HAP-1 (cell line): ENCODE results near the gene KRTAP9-1.
"Not testable (repeated sequence)": the region's sequence is repeated elsewhere in the genome, so short reads cannot be mapped to it uniquely, and the experiment has no call there.

Experiments used
- DNase-seq, 2 experiments: peaks; one replicate each; pipeline ENCODE4 v3.0.0-alpha.2; 2016 to 2020; ENCODE audit warnings: low spot score in 2 of 2
- H3K27me3 ChIP-seq: fragments of 250-450 bp; sonication (Bioruptor Pico); 2 replicates; pipeline ENCODE4 v1.5.1; 2020; ENCODE audit warnings: low read depth, mild to moderate bottlenecking, moderate library complexity
- H3K36me3 ChIP-seq: fragments of 250-450 bp; sonication (Bioruptor Pico); replicated peaks from 2 replicates; pipeline ENCODE4 v1.5.1; 2020; ENCODE audit warnings: mild to moderate bottlenecking
- H3K4me1 ChIP-seq: fragments of 250-450 bp; sonication (Bioruptor Pico); 2 replicates; pipeline ENCODE4 v1.5.1; 2020; ENCODE audit warnings: mild to moderate bottlenecking
- H3K4me3 ChIP-seq: fragments of 250-450 bp; sonication (Bioruptor Pico); 2 replicates; pipeline ENCODE4 v1.5.1; 2020; ENCODE audit warnings: mild to moderate bottlenecking, moderate library complexity
- H3K9me3 ChIP-seq: fragments of 250-450 bp; sonication (Bioruptor Pico); 2 replicates; pipeline ENCODE4 v1.5.1; 2020; ENCODE audit warnings: mild to moderate bottlenecking, moderate library complexity
- in situ Hi-C: fragments of 300-500 bp; cut with MboI; formaldehyde crosslinking; loops from 3 replicates; pipeline ENCODE4 v1.14.3; 2020; ENCODE audit warnings: low sequenced_read_pairs, inconsistent platforms, mixed read lengths

The KRTAP9-1 gene

GRCh38 chr17:41199421-41200078 lies 9.9 kb downstream of the KRTAP9-1 start:
- no peaks in the 10 kb centered on the region for H3K36me3 ChIP-seq
- in situ Hi-C loops = no loop called here
- H3K9me3 ChIP-seq = no peaks in the 10 kb centered on the region
- no peaks in the 10 kb centered on the region for H3K27me3 ChIP-seq
- H3K4me1 ChIP-seq = no peaks in the 10 kb centered on the region
- DNase-seq = no peak
- H3K4me3 ChIP-seq = no peak overlapping the region

- no peaks in the 10 kb centered on the region for H3K36me3 ChIP-seq
- H3K4me1 ChIP-seq = no peaks in the 10 kb centered on the region
- no peaks in the 10 kb centered on the region for H3K9me3 ChIP-seq
- H3K27me3 ChIP-seq = no peaks in the 10 kb centered on the region
- no peak for DNase-seq
- H3K4me3 ChIP-seq = no peak overlapping the region
- in situ Hi-C loops = no loop called here
These were observed 22.3 kb downstream of the KRTAP9-1 start for GRCh38 chr17:41211845-41212466.

- no peak for DNase-seq
- Histone ChIP-seq H3K36me3 (no peaks in the 10 kb centered on the region), H3K4me1 (no peaks in the 10 kb centered on the region), H3K9me3 (no peaks in the 10 kb centered on the region), H3K4me3 (no peak overlapping the region), H3K27me3 (no peaks in the 10 kb centered on the region)
- in situ Hi-C loops = no loop called here
These were observed 23.0 kb downstream of the KRTAP9-1 start for GRCh38 chr17:41212524-41213169.

GRCh38 chr17:41215681-41216080 lies 26.0 kb downstream of the KRTAP9-1 start:
- DNase-seq = no peak
- no peaks in the 10 kb centered on the region for H3K4me1 ChIP-seq
- no peaks in the 10 kb centered on the region for H3K9me3 ChIP-seq
- H3K27me3 ChIP-seq = no peaks in the 10 kb centered on the region
- H3K36me3 ChIP-seq = no peaks in the 10 kb centered on the region
- no peak overlapping the region for H3K4me3 ChIP-seq
- in situ Hi-C loops = no loop called here

- DNase-seq = no peak
- Histone ChIP-seq H3K4me1 (no peaks in the 10 kb centered on the region), H3K4me3 (no peak overlapping the region), H3K36me3 (no peaks in the 10 kb centered on the region), H3K27me3 (peaks cover 7% of the 10 kb centered on the region), H3K9me3 (no peaks in the 10 kb centered on the region)
- in situ Hi-C loops = no loop called here
These were observed 34.1 kb downstream of the KRTAP9-1 start for GRCh38 chr17:41223821-41224220.

GRCh38 chr17:41226051-41226450 lies 36.4 kb downstream of the KRTAP9-1 start:
- H3K4me1 ChIP-seq = no peaks in the 10 kb centered on the region
- in situ Hi-C loops = no loop called here

GRCh38 chr17:41226598-41227095 lies 37.0 kb downstream of the KRTAP9-1 start, which contains the start of gene KRTAP9-2:
KRTAP9-2 (plus strand) TSS chr17:41226648; CDS start chr17:41226655, 7 bp downstream.
- H3K4me3 ChIP-seq, in situ Hi-C loops, H3K4me1 ChIP-seq, DNase-seq, H3K36me3 ChIP-seq, H3K27me3 ChIP-seq, H3K9me3 ChIP-seq: not testable (repeated sequence)

More at GRCh38 chr17:41226051-41226450, 36.4 kb downstream of the KRTAP9-1 start:
- Histone ChIP-seq H3K36me3 (no peaks in the 10 kb centered on the region), H3K27me3 (peaks cover 7% of the 10 kb centered on the region), H3K9me3 (no peaks in the 10 kb centered on the region), H3K4me3 (no peak overlapping the region)
- DNase-seq = no peak

GRCh38 chr17:41230094-41230493 lies 40.4 kb downstream of the KRTAP9-1 start:
- H3K9me3 ChIP-seq = no peaks in the 10 kb centered on the region
- peaks cover 9% of the 10 kb centered on the region for H3K27me3 ChIP-seq
- H3K4me3 ChIP-seq = no peak overlapping the region
- in situ Hi-C loops = no loop called here
- H3K36me3 ChIP-seq = no peaks in the 10 kb centered on the region
- no peak for DNase-seq
- H3K4me1 ChIP-seq = no peaks in the 10 kb centered on the region

GRCh38 chr17:41231731-41232130 lies 42.0 kb downstream of the KRTAP9-1 start:
- Histone ChIP-seq H3K4me1 (no peaks in the 10 kb centered on the region), H3K9me3 (no peaks in the 10 kb centered on the region), H3K4me3 (no peak overlapping the region), H3K27me3 (peaks cover 8% of the 10 kb centered on the region), H3K36me3 (no peaks in the 10 kb centered on the region)
- in situ Hi-C loops = no loop called here
- no peak for DNase-seq

GRCh38 chr17:41232399-41233105 lies 42.9 kb downstream of the KRTAP9-1 start, which contains the start of gene KRTAP9-3:
KRTAP9-3 (plus strand) TSS chr17:41232449; CDS start chr17:41232502, 53 bp downstream.
- in situ Hi-C loops, H3K27me3 ChIP-seq, H3K4me3 ChIP-seq, H3K9me3 ChIP-seq, H3K36me3 ChIP-seq, DNase-seq, H3K4me1 ChIP-seq: not testable (repeated sequence)

- in situ Hi-C loops, H3K4me1 ChIP-seq, H3K9me3 ChIP-seq, H3K36me3 ChIP-seq, DNase-seq, H3K27me3 ChIP-seq, H3K4me3 ChIP-seq: not testable (repeated sequence)
These were observed 47.4 kb downstream of the KRTAP9-1 start for GRCh38 chr17:41237116-41237515.

- H3K36me3 ChIP-seq, DNase-seq, H3K4me1 ChIP-seq, in situ Hi-C loops, H3K4me3 ChIP-seq, H3K9me3 ChIP-seq, H3K27me3 ChIP-seq: not testable (repeated sequence)
These were observed 48.3 kb downstream of the KRTAP9-1 start, which contains the start of gene KRTAP9-8 for GRCh38 chr17:41237949-41238437. KRTAP9-8 (plus strand) TSS chr17:41237999; CDS start chr17:41238052, 53 bp downstream.
